Measurements from ENCODE around the gene DENND5A. TPM values are rescaled to one million over a fixed set of nuclear protein-coding genes. Genes with fewer than 3 reads are reported as not detected.

DENND5A gene
- total and polyA plus RNA-seq, 9 of the 15 experiments (the other 6 are each of a cell fraction or from before 2014, with no cell fraction given): 11.7 to 130 (median 46.3) TPM

DNA sequence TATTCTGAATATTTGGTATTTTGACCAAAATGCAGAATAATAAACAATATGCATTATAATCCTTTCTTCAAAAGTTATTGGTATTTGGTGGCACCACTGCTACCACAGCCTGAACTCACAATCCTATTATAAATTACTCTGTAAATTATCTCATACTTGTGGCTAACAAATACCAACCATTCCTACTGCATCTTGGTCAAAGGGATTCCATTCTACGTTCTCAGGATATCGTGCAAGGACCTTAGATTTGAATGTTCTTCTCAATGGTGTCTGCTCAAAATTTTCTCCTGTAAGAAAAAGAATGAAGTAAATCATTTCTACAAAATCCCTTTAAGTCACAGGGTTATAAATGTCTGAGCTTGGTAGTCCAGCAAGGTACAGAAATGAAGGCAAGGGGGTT lies 58.7 kb downstream of the DENND5A start (continued):
- TF ChIP-seq, protein P1, sequence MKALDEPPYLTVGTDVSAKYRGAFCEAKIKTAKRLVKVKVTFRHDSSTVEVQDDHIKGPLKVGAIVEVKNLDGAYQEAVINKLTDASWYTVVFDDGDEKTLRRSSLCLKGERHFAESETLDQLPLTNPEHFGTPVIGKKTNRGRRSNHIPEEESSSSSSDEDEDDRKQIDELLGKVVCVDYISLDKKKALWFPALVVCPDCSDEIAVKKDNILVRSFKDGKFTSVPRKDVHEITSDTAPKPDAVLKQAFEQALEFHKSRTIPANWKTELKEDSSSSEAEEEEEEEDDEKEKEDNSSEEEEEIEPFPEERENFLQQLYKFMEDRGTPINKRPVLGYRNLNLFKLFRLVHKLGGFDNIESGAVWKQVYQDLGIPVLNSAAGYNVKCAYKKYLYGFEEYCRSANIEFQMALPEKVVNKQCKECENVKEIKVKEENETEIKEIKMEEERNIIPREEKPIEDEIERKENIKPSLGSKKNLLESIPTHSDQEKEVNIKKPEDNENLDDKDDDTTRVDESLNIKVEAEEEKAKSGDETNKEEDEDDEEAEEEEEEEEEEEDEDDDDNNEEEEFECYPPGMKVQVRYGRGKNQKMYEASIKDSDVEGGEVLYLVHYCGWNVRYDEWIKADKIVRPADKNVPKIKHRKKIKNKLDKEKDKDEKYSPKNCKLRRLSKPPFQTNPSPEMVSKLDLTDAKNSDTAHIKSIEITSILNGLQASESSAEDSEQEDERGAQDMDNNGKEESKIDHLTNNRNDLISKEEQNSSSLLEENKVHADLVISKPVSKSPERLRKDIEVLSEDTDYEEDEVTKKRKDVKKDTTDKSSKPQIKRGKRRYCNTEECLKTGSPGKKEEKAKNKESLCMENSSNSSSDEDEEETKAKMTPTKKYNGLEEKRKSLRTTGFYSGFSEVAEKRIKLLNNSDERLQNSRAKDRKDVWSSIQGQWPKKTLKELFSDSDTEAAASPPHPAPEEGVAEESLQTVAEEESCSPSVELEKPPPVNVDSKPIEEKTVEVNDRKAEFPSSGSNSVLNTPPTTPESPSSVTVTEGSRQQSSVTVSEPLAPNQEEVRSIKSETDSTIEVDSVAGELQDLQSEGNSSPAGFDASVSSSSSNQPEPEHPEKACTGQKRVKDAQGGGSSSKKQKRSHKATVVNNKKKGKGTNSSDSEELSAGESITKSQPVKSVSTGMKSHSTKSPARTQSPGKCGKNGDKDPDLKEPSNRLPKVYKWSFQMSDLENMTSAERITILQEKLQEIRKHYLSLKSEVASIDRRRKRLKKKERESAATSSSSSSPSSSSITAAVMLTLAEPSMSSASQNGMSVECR (CRISPR knock-in tag; IDR thresholded peaks at IDR 0.05): no peak
- TF ChIP-seq ZNF764 (CRISPR knock-in tag; IDR thresholded peaks at IDR 0.05; ENCODE audit: low read depth): no peak
- TF ChIP-seq TCF3 (CRISPR knock-in tag; IDR thresholded peaks at IDR 0.05): no peak

DNA sequence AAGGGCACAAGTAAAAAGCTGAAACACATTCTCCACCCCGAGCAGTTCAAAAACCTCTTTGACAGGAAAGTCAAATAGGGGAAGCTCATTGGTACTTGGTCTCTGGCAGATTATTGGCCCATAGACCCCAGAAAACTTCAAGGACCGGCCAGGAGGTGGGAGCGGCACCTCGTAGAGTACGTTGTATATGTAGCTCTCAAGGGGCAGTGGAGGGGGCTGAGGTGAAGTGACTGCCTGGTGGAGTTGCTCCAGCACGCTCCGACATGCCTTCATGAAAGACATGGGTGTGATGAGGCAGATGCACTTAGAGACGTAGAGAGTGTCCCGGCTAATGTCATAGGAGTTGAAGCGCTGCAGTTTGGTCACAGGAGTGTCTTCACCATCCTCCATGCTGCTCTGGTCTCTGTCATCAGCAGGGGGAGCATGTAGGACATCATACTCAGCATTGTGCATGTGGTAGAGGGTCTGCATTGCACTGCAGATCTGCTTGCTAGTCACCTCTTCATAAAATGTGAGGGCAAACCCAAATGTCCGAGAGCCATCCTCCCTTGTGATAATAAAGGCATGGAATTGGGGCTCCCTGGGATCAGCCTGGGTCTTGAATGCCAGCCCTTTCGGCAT lies 61.3 kb downstream of the DENND5A start:
- Histone ChIP-seq H3K9ac (ENCODE audit: insufficient read depth in 1 of 2, low read depth in 2 of 2, low read length in 2 of 2) (no peak overlapping the region), H3K9me1 (ENCODE audit: control insufficient read depth, insufficient read depth, low read length) (no peaks in the 10 kb centered on the region), H3K27ac (ENCODE audit: extremely low read depth, low read depth, low read length) (no peak overlapping the region), H3K4me1 (replicated peaks in 1 of 2; ENCODE audit: control insufficient read depth in 2 of 2, insufficient read depth in 2 of 2, low read length in 2 of 2) (peaks cover 0 to 11% of the 10 kb centered on the region in 2 experiments; a peak in 2 of 5 replicates), H2AFZ (ENCODE audit: low read depth, low read length) (no peak overlapping the region), H3K36me3 (ENCODE audit: control insufficient read depth, insufficient read depth, low read length) (peaks cover 39% of the 10 kb centered on the region; the same call in 2 of the 3 replicates), H3K4me2 (ENCODE audit: insufficient read depth, low read length) (no peak overlapping the region), H4K20me1 (replicated peaks; ENCODE audit: control insufficient read depth, insufficient read depth, low read length) (no peaks in the 10 kb centered on the region; the same call in 1 of the 2 replicates), H3K79me2 (ENCODE audit: control insufficient read depth, insufficient read depth, low read length) (peaks cover 23% of the 10 kb centered on the region), H3K27me3 (ENCODE audit: control insufficient read depth in 2 of 2, insufficient read depth in 2 of 2, low read length in 2 of 2) (no peaks in the 10 kb centered on the region), H3K9me3 (replicated peaks; ENCODE audit: control insufficient read depth, insufficient read depth, low read depth, low read length) (no peaks in the 10 kb centered on the region), H3K4me3 (no peak overlapping the region)
- DNase-seq (ENCODE audit: extremely low read depth in 1 of 4, low spot score in 3 of 4) (no peak), ATAC-seq (peak; percentile 78), FAIRE-seq (no peak)
- in situ Hi-C loops (cut with MboI): no loop called here
- 86% methylated on average over 9 of the region's 12 CpGs for WGBS (ENCODE audit: insufficient coverage, low coverage, missing lambda C conversion rate)
- ChIA-PET POLR2A (interaction anchor here (0.5 to 0.7 kb wide), 2 partner anchors 45 to 143 kb away, joined by 3 to 4 read pairs; no protein-coding TSS in a partner anchor), CTCF (ENCODE audit: low intra/inter-chr PET ratio) (no interaction called here)
- TF ChIP-seq ZNF75A (CRISPR knock-in tag; IDR thresholded peaks at IDR 0.05) (no peak), KAT8 (IDR thresholded peaks at IDR 0.05; ENCODE audit: low read depth) (no peak), MCM5 (IDR thresholded peaks at IDR 0.05; ENCODE audit: low read depth) (no peak), RAD21 (CRISPR knock-in tag; conservative IDR thresholded peaks at IDR 0.05 in 1 of 2, IDR thresholded peaks at IDR 0.05 in 1 of 2) (peak in 1 of 2 experiments; percentile 46; a peak in 2 of 4 replicates)
- TF ChIP-seq, protein P2, sequence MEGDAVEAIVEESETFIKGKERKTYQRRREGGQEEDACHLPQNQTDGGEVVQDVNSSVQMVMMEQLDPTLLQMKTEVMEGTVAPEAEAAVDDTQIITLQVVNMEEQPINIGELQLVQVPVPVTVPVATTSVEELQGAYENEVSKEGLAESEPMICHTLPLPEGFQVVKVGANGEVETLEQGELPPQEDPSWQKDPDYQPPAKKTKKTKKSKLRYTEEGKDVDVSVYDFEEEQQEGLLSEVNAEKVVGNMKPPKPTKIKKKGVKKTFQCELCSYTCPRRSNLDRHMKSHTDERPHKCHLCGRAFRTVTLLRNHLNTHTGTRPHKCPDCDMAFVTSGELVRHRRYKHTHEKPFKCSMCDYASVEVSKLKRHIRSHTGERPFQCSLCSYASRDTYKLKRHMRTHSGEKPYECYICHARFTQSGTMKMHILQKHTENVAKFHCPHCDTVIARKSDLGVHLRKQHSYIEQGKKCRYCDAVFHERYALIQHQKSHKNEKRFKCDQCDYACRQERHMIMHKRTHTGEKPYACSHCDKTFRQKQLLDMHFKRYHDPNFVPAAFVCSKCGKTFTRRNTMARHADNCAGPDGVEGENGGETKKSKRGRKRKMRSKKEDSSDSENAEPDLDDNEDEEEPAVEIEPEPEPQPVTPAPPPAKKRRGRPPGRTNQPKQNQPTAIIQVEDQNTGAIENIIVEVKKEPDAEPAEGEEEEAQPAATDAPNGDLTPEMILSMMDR (IDR thresholded peaks at IDR 0.05 in 2 of 3, conservative IDR thresholded peaks at IDR 0.05 in 1 of 3; ENCODE audit: insufficient read depth in 2 of 3, low read depth in 1 of 3, low read length in 3 of 3): peak; percentile 25 to 32 (median 30); a peak in 2 of 6 replicates
- TF ChIP-seq, protein P3, sequence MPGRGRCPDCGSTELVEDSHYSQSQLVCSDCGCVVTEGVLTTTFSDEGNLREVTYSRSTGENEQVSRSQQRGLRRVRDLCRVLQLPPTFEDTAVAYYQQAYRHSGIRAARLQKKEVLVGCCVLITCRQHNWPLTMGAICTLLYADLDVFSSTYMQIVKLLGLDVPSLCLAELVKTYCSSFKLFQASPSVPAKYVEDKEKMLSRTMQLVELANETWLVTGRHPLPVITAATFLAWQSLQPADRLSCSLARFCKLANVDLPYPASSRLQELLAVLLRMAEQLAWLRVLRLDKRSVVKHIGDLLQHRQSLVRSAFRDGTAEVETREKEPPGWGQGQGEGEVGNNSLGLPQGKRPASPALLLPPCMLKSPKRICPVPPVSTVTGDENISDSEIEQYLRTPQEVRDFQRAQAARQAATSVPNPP (IDR thresholded peaks at IDR 0.05; ENCODE audit: borderline replicate concordance, insufficient read depth, insufficient read length): no peak
- intact Hi-C loops (cut with micrococcal nuclease): no loop called here
- BruUV-seq (replicated peaks): no TSS peak
